ENCODE data around the gene SSBP3.

The SSBP3 gene

GRCh38 chr1:54425152-54425584 lies 19.0 kb upstream of the SSBP3 start:
- no peak for TF ChIP-seq REST (IDR thresholded peaks at IDR 0.05; ENCODE audit: insufficient read depth in 1 of 2, low read depth in 2 of 2, low read length in 2 of 2)
- no peak for TF ChIP-seq POLR2AphosphoS5 (IDR thresholded peaks at IDR 0.05; ENCODE audit: low read depth, low read length)
- TF ChIP-seq FOXP2 (optimal IDR thresholded peaks at IDR 0.05; ENCODE audit: borderline replicate concordance, extremely low read depth, extremely low read length, insufficient read depth), result no peak
- TF ChIP-seq SIN3A (IDR thresholded peaks at IDR 0.05; ENCODE audit: borderline replicate concordance, insufficient read depth, low read length), result no peak
- TF ChIP-seq TAF1 (IDR thresholded peaks at IDR 0.05; ENCODE audit: borderline replicate concordance, insufficient read depth, low read length), result no peak

GRCh38 chr1:54424398-54424797 lies 18.2 kb upstream of the SSBP3 start:
- no peak for TF ChIP-seq FOXP2 (optimal IDR thresholded peaks at IDR 0.05; ENCODE audit: borderline replicate concordance, extremely low read depth, extremely low read length, insufficient read depth)
- TF ChIP-seq TAF1 (IDR thresholded peaks at IDR 0.05; ENCODE audit: borderline replicate concordance, insufficient read depth, low read length), result no peak
- no peak for TF ChIP-seq REST (IDR thresholded peaks at IDR 0.05; ENCODE audit: insufficient read depth in 1 of 2, low read depth in 2 of 2, low read length in 2 of 2)
- TF ChIP-seq SIN3A (IDR thresholded peaks at IDR 0.05; ENCODE audit: borderline replicate concordance, insufficient read depth, low read length), result no peak
- no peak for TF ChIP-seq POLR2AphosphoS5 (IDR thresholded peaks at IDR 0.05; ENCODE audit: low read depth, low read length)

- TF ChIP-seq SIN3A (IDR thresholded peaks at IDR 0.05; ENCODE audit: borderline replicate concordance, insufficient read depth, low read length), result no peak
- TF ChIP-seq FOXP2 (optimal IDR thresholded peaks at IDR 0.05; ENCODE audit: borderline replicate concordance, extremely low read depth, extremely low read length, insufficient read depth), result no peak
- TF ChIP-seq REST (IDR thresholded peaks at IDR 0.05; ENCODE audit: insufficient read depth in 1 of 2, low read depth in 2 of 2, low read length in 2 of 2), result no peak
- no peak for TF ChIP-seq POLR2AphosphoS5 (IDR thresholded peaks at IDR 0.05; ENCODE audit: low read depth, low read length)
- no peak for TF ChIP-seq TAF1 (IDR thresholded peaks at IDR 0.05; ENCODE audit: borderline replicate concordance, insufficient read depth, low read length)
These were observed 14.9 kb upstream of the SSBP3 start for GRCh38 chr1:54421101-54421504.

- TF ChIP-seq FOXP2 (optimal IDR thresholded peaks at IDR 0.05; ENCODE audit: borderline replicate concordance, extremely low read depth, extremely low read length, insufficient read depth), result no peak
- no peak for TF ChIP-seq TAF1 (IDR thresholded peaks at IDR 0.05; ENCODE audit: borderline replicate concordance, insufficient read depth, low read length)
- TF ChIP-seq POLR2AphosphoS5 (IDR thresholded peaks at IDR 0.05; ENCODE audit: low read depth, low read length), result no peak
- TF ChIP-seq REST (IDR thresholded peaks at IDR 0.05; ENCODE audit: insufficient read depth in 1 of 2, low read depth in 2 of 2, low read length in 2 of 2), result no peak
- no peak for TF ChIP-seq SIN3A (IDR thresholded peaks at IDR 0.05; ENCODE audit: borderline replicate concordance, insufficient read depth, low read length)
These were observed 10.9 kb upstream of the SSBP3 start for GRCh38 chr1:54417123-54417522.

- no peak for TF ChIP-seq POLR2AphosphoS5 (IDR thresholded peaks at IDR 0.05; ENCODE audit: low read depth, low read length)
- no peak for TF ChIP-seq FOXP2 (optimal IDR thresholded peaks at IDR 0.05; ENCODE audit: borderline replicate concordance, extremely low read depth, extremely low read length, insufficient read depth)
- no peak for TF ChIP-seq SIN3A (IDR thresholded peaks at IDR 0.05; ENCODE audit: borderline replicate concordance, insufficient read depth, low read length)
These were observed 10.2 kb upstream of the SSBP3 start for GRCh38 chr1:54416435-54416834.

Data from PFSK-1 (cell line).